ENCODE data around the gene FBXL3. TPM values are rescaled to one million over a fixed set of nuclear protein-coding genes. Genes with fewer than 3 reads are reported as not detected.

Gene FBXL3
- total RNA-seq, 1 experiment from 2014 or later: 8.8 TPM

- Mint-ChIP-seq H3K27me3 (ENCODE audit: unreplicated experiment) (no peaks in the 10 kb centered on the region), H3K9me3 (ENCODE audit: low read depth, unreplicated experiment) (no peaks in the 10 kb centered on the region), H3K27ac (ENCODE audit: unreplicated experiment) (no peak overlapping the region), H3K4me1 (ENCODE audit: low read depth, unreplicated experiment) (no peaks in the 10 kb centered on the region), H3K36me3 (ENCODE audit: insufficient read depth, unreplicated experiment) (no peaks in the 10 kb centered on the region), H3K4me3 (ENCODE audit: low read depth, unreplicated experiment) (no peak overlapping the region)
- no TSS peak for BruUV-seq (replicated peaks)
- DNase-seq: no peak
- no peak for TF ChIP-seq CTCF (IDR thresholded peaks at IDR 0.05; ENCODE audit: unreplicated experiment)
- intact Hi-C loops (cut with micrococcal nuclease; ENCODE audit: unreplicated experiment): loop anchor here (5.0 kb wide), 1 partner anchor 80 kb away; no protein-coding TSS in a partner anchor
- CTCF ChIA-PET: no interaction called here
Observed at GRCh38 chr13:76982061-76982460, 44.9 kb downstream of the FBXL3 start.

GRCh38 chr13:76980075-76980718 is 46.8 kb downstream of the FBXL3 start:
- no peak overlapping the region for H3K4me3 Mint-ChIP-seq (ENCODE audit: low read depth, unreplicated experiment)
- no TSS peak for BruUV-seq (replicated peaks)
- intact Hi-C loops (cut with micrococcal nuclease; ENCODE audit: unreplicated experiment): loop anchor here (5.0 kb wide), 1 partner anchor 78 kb away; no protein-coding TSS in a partner anchor
- H3K27ac Mint-ChIP-seq (ENCODE audit: unreplicated experiment): no peak overlapping the region
- peak; percentile 49 for TF ChIP-seq CTCF (IDR thresholded peaks at IDR 0.05; ENCODE audit: unreplicated experiment)
- no peaks in the 10 kb centered on the region for H3K27me3 Mint-ChIP-seq (ENCODE audit: unreplicated experiment)
- H3K4me1 Mint-ChIP-seq (ENCODE audit: low read depth, unreplicated experiment): no peaks in the 10 kb centered on the region
- H3K36me3 Mint-ChIP-seq (ENCODE audit: insufficient read depth, unreplicated experiment): no peaks in the 10 kb centered on the region
- H3K9me3 Mint-ChIP-seq (ENCODE audit: low read depth, unreplicated experiment): no peaks in the 10 kb centered on the region
- CTCF ChIA-PET: interaction anchor here (1.4 kb wide), 1 partner anchor 10 kb away, joined by 3 read pairs; no protein-coding TSS in a partner anchor
- DNase-seq: peak; percentile 74

GRCh38 chr13:76976929-76977328 is 50.0 kb downstream of the FBXL3 start:
- Mint-ChIP-seq H3K4me1 (ENCODE audit: low read depth, unreplicated experiment) (no peaks in the 10 kb centered on the region), H3K36me3 (ENCODE audit: insufficient read depth, unreplicated experiment) (no peaks in the 10 kb centered on the region), H3K27ac (ENCODE audit: unreplicated experiment) (no peak overlapping the region), H3K9me3 (ENCODE audit: low read depth, unreplicated experiment) (no peaks in the 10 kb centered on the region), H3K27me3 (ENCODE audit: unreplicated experiment) (no peaks in the 10 kb centered on the region), H3K4me3 (ENCODE audit: low read depth, unreplicated experiment) (no peak overlapping the region)
- no peak for DNase-seq
- CTCF ChIA-PET: no interaction called here
- intact Hi-C loops (cut with micrococcal nuclease; ENCODE audit: unreplicated experiment): no loop called here
- no TSS peak for BruUV-seq (replicated peaks)
- TF ChIP-seq CTCF (IDR thresholded peaks at IDR 0.05; ENCODE audit: unreplicated experiment): no peak

DNA sequence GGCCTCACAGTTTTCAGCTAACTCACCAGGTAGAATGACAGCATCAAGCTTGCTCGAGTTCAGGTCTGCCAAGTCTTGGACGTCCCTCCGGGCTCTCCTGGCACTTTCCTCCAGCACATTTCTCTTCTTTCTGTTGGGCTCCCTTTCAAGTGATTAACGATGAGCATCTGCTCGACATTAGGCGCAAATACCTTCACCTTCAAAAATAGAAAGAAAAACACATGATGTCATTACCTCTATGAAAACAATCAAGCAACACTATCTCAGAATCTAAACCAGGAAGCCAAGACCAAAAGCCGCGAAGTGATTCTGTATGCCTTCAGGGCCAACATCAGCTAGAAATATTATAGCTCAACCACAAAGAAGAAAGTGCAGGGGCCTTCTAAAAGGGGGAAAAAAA is 50.5 kb downstream of the FBXL3 start:
- no peaks in the 10 kb centered on the region for H3K4me1 Mint-ChIP-seq (ENCODE audit: low read depth, unreplicated experiment)
- no peaks in the 10 kb centered on the region for H3K27me3 Mint-ChIP-seq (ENCODE audit: unreplicated experiment)
- DNase-seq: no peak
- no peak for TF ChIP-seq CTCF (IDR thresholded peaks at IDR 0.05; ENCODE audit: unreplicated experiment)
- H3K4me3 Mint-ChIP-seq (ENCODE audit: low read depth, unreplicated experiment): no peak overlapping the region
- intact Hi-C loops (cut with micrococcal nuclease; ENCODE audit: unreplicated experiment): no loop called here
- H3K27ac Mint-ChIP-seq (ENCODE audit: unreplicated experiment): no peak overlapping the region
- no peaks in the 10 kb centered on the region for H3K36me3 Mint-ChIP-seq (ENCODE audit: insufficient read depth, unreplicated experiment)
- CTCF ChIA-PET: no interaction called here
- BruUV-seq (replicated peaks): no TSS peak
- no peaks in the 10 kb centered on the region for H3K9me3 Mint-ChIP-seq (ENCODE audit: low read depth, unreplicated experiment)

All from Calu3 (cell line).